OCI-LY3 (cell line): Measurements from ENCODE around the gene ANKRD45.

Experiments used
- CTCF ChIP-seq: fragments of 200-600, 300-600 bp; sonication (generic); IDR thresholded peaks from 2 replicates; pipeline ENCODE4 v1.5.1; 2014; ENCODE audit warnings: antibody characterized with exemption, low read length, low read depth
- EZH2phosphoT487 ChIP-seq: fragments of 200-600 bp; shearing (Covaris generic); IDR thresholded peaks from 2 replicates; pipeline ENCODE4 v1.6.1; 2018; ENCODE audit warnings: antibody characterized with exemption, mixed run types, low read depth

GRCh38 chr1:173646656-173647055 is 23.0 kb downstream of the ANKRD45 start:
- no peak for TF ChIP-seq CTCF
- no peak for TF ChIP-seq EZH2phosphoT487
